Liver (tissue), 9 donors: ENCODE results near the gene BAIAP2. TPM values are rescaled to one million over a fixed set of nuclear protein-coding genes. Genes with fewer than 3 reads are reported as not detected.

Experiments used
- DNase-seq: peaks from one replicate; pipeline ENCODE4 v3.0.0-alpha.2; 2017; ENCODE audit warnings: low spot score
- H3K27ac ChIP-seq, 2 donors: one replicate each; pipeline ENCODE4 v1.7.0; 2013; ENCODE audit warnings: inconsistent platforms in 2 of 2, low read length in 2 of 2, control low read depth in 1 of 2, low read depth in 1 of 2, mild to moderate bottlenecking in 1 of 2
- H3K27me3 ChIP-seq, 4 donors: one replicate each; pipeline versions ENCODE4 v1.6.1 to v1.7.0; 2013; ENCODE audit warnings: low read length in 3 of 4, inconsistent platforms in 1 of 4, mild to moderate bottlenecking in 1 of 4, moderate library complexity in 1 of 4; ENCODE audit not compliant: control insufficient read depth in 4 of 4, insufficient read depth in 4 of 4
- H3K36me3 ChIP-seq, 4 donors: one replicate each; pipeline versions ENCODE4 v1.6.1 to v1.7.0; 2013; ENCODE audit warnings: low read length in 3 of 4, mild to moderate bottlenecking in 3 of 4, low read depth in 1 of 4, moderate library complexity in 1 of 4; ENCODE audit not compliant: control insufficient read depth in 4 of 4, insufficient read depth in 3 of 4
- H3K4me1 ChIP-seq, 4 donors: one replicate each; pipeline versions ENCODE4 v1.6.1 to v1.7.0; 2013; ENCODE audit warnings: low read length in 3 of 4, mild to moderate bottlenecking in 3 of 4, moderate library complexity in 1 of 4; ENCODE audit not compliant: control insufficient read depth in 4 of 4, insufficient read depth in 4 of 4
- H3K4me3 ChIP-seq, 3 donors: one replicate each; pipeline versions ENCODE4 v1.6.1 to v1.7.0; 2013; ENCODE audit warnings: low read length in 3 of 3, control low read depth in 1 of 3, low read depth in 1 of 3, mild to moderate bottlenecking in 1 of 3
- H3K9ac ChIP-seq, 2 donors: one replicate each; pipeline ENCODE4 v1.7.0; 2013; ENCODE audit warnings: low read length in 2 of 2, mild to moderate bottlenecking in 2 of 2, moderate library complexity in 2 of 2, control low read depth in 1 of 2, low read depth in 1 of 2
- H3K9me3 ChIP-seq, 4 donors: one replicate each; pipeline versions ENCODE4 v1.6.1 to v1.7.0; 2013; ENCODE audit warnings: low read length in 3 of 4; ENCODE audit not compliant: control insufficient read depth in 4 of 4
- CTCF ChIP-seq: fragments of 150-350 bp; IDR thresholded peaks from 2 replicates; pipeline ENCODE4 v1.5.1; 2017; ENCODE audit warnings: improper control_type of control experiment, low read depth, low read length; ENCODE audit not compliant: missing input control
- EGR1 ChIP-seq, 2 donors: IDR thresholded peaks; 2 replicates each; pipeline ENCODE4 v1.6.1; 2016 to 2018; ENCODE audit warnings: antibody characterized with exemption in 2 of 2, low read depth in 2 of 2
- FOXA2 ChIP-seq: IDR thresholded peaks from 2 replicates; pipeline ENCODE4 v1.6.1; 2016; ENCODE audit warnings: antibody characterized with exemption
- GABPA ChIP-seq, 2 donors: IDR thresholded peaks in 1 of 2; conservative IDR thresholded peaks in 1 of 2; 2 replicates each; pipeline ENCODE4 v1.6.1; 2016; ENCODE audit warnings: antibody characterized with exemption in 2 of 2, mild to moderate bottlenecking in 1 of 2, moderate library complexity in 1 of 2
- HNF4A ChIP-seq, 2 donors: conservative IDR thresholded peaks; 2 replicates each; pipeline ENCODE4 v1.6.1; 2016; ENCODE audit warnings: antibody characterized with exemption in 2 of 2, mild to moderate bottlenecking in 2 of 2
- HNF4G ChIP-seq: IDR thresholded peaks from 2 replicates; pipeline ENCODE4 v1.6.1; 2016; ENCODE audit warnings: antibody characterized with exemption
- JUND ChIP-seq, 2 donors: IDR thresholded peaks; 2 replicates each; pipeline ENCODE4 v1.6.1; 2016; ENCODE audit warnings: antibody characterized with exemption in 2 of 2
- MAX ChIP-seq: IDR thresholded peaks from 2 replicates; pipeline ENCODE4 v1.6.1; 2016; ENCODE audit warnings: antibody characterized with exemption
- NR2F2 ChIP-seq: IDR thresholded peaks from 2 replicates; pipeline ENCODE4 v1.6.1; 2016; ENCODE audit warnings: antibody characterized with exemption
- RAD21 ChIP-seq, 2 donors: IDR thresholded peaks; 2 replicates each; pipeline ENCODE4 v1.6.1; 2016; ENCODE audit warnings: antibody characterized with exemption in 2 of 2, mild to moderate bottlenecking in 2 of 2
- REST ChIP-seq: IDR thresholded peaks from 2 replicates; pipeline ENCODE4 v1.6.1; 2016; ENCODE audit warnings: antibody characterized with exemption, mild to moderate bottlenecking
- RXRA ChIP-seq, 2 donors: IDR thresholded peaks; 2 replicates each; pipeline ENCODE4 v1.6.1; 2017 to 2018; ENCODE audit warnings: antibody characterized with exemption in 2 of 2, mild to moderate bottlenecking in 1 of 2
- SP1 ChIP-seq: IDR thresholded peaks from 2 replicates; pipeline ENCODE4 v1.6.1; 2018; ENCODE audit warnings: antibody characterized with exemption, mild to moderate bottlenecking
- YY1 ChIP-seq: IDR thresholded peaks from 2 replicates; pipeline ENCODE4 v1.6.1; 2016; ENCODE audit warnings: antibody characterized with exemption, mild to moderate bottlenecking
- ZBTB33 ChIP-seq: IDR thresholded peaks from 2 replicates; pipeline ENCODE4 v1.6.1; 2016; ENCODE audit warnings: antibody characterized with exemption
- WGBS: extraction: QIAGEN DNeasy Blood & Tissue Kit; methylation state at CpG from one replicate; pipeline ENCODE4 v1.1.7; 2013; 5-methylcytosine and 5-hydroxymethylcytosine counted together
- polyA plus RNA-seq, 2 donors: library from polyadenylated mRNA; stranded (reverse) in 1 of 2; unstranded in 1 of 2; fragments of 200-250 nt in 1 of 2; fragments of >200 nt in 1 of 2; fragmentation: Nextera tagmentation in 1 of 2; extraction: Ambion mirVana in 1 of 2; gene quantifications; one replicate each; pipeline versions ENCODE4 v1.2.1 to v1.2.3, GENCODE V29; 2013 to 2015
- total RNA-seq, 2 donors: library from RNA; depleted of rRNA; stranded (reverse); fragments of >200 nt; gene quantifications; one replicate each; pipeline ENCODE4 v1.2.3, GENCODE V29; 2014
- TF ChIP-seq, protein P1 (sequence below): IDR thresholded peaks from 2 replicates; pipeline ENCODE4 v1.6.1; 2016; ENCODE audit warnings: antibody characterized with exemption
- donor health status: healthy.
- donor health status: healthy.
- donor health status: healthy.
- donor health status: healthy.
- donor health status: healthy.

The BAIAP2 gene
- total and polyA plus RNA-seq, 4 donors, result 8.1 to 61.3 (median 44.9) TPM

- Histone ChIP-seq H3K9me3 (no peaks in the 10 kb centered on the region), H3K27ac (no peak overlapping the region), H3K4me1 (peaks cover 0 to 2% (median under 1%) of the 10 kb centered on the region in 4 donors), H3K4me3 (no peak overlapping the region), H3K27me3 (no peaks in the 10 kb centered on the region), H3K36me3 (no peaks in the 10 kb centered on the region), H3K9ac (no peak overlapping the region)
- WGBS, result 94% methylated on average over 18 of the region's 18 CpGs
- no peak for TF ChIP-seq RXRA (IDR thresholded peaks at IDR 0.05)
- no peak for TF ChIP-seq NR2F2
- no peak for TF ChIP-seq JUND (IDR thresholded peaks at IDR 0.05)
- TF ChIP-seq YY1, result no peak
- TF ChIP-seq EGR1 (IDR thresholded peaks at IDR 0.05; ENCODE audit: low read depth in 2 of 2), result no peak
- no peak for TF ChIP-seq HNF4G
- TF ChIP-seq RAD21 (IDR thresholded peaks at IDR 0.05), result no peak
- no peak for TF ChIP-seq CTCF
- TF ChIP-seq GABPA (IDR thresholded peaks at IDR 0.05 in 1 of 2, conservative IDR thresholded peaks at IDR 0.05 in 1 of 2), result no peak
- no peak for TF ChIP-seq SP1
- TF ChIP-seq REST, result no peak
- TF ChIP-seq HNF4A (conservative IDR thresholded peaks at IDR 0.05), result no peak
- TF ChIP-seq FOXA2, result no peak
- no peak for TF ChIP-seq MAX
- TF ChIP-seq, protein P1, sequence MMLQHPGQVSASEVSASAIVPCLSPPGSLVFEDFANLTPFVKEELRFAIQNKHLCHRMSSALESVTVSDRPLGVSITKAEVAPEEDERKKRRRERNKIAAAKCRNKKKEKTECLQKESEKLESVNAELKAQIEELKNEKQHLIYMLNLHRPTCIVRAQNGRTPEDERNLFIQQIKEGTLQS, result no peak
- no peak for TF ChIP-seq ZBTB33
- DNase-seq, result no peak
Measured at GRCh38 chr17:81124377-81124776, 89.4 kb downstream of the BAIAP2 start.

- no peak overlapping the region for H3K9ac ChIP-seq
- no peak overlapping the region for H3K27ac ChIP-seq
- H3K27me3 ChIP-seq, result no peaks in the 10 kb centered on the region
- 82% methylated on average over 14 of the region's 14 CpGs for WGBS
- H3K9me3 ChIP-seq, result no peaks in the 10 kb centered on the region
- H3K4me1 ChIP-seq, result no peaks in the 10 kb centered on the region
- H3K4me3 ChIP-seq, result no peak overlapping the region
- H3K36me3 ChIP-seq, result no peaks in the 10 kb centered on the region
- DNase-seq, result no peak
- TF ChIP-seq HNF4G (no peak), GABPA (IDR thresholded peaks at IDR 0.05 in 1 of 2, conservative IDR thresholded peaks at IDR 0.05 in 1 of 2) (no peak), JUND (IDR thresholded peaks at IDR 0.05) (no peak), RXRA (IDR thresholded peaks at IDR 0.05) (no peak), EGR1 (IDR thresholded peaks at IDR 0.05; ENCODE audit: low read depth in 2 of 2) (no peak), SP1 (no peak), HNF4A (conservative IDR thresholded peaks at IDR 0.05) (no peak)
Measured at GRCh38 chr17:81125573-81126081, 90.7 kb downstream of the BAIAP2 start.
